ACHN (cell line): Measurements from ENCODE around the gene IQSEC3.

Source experiments
- DNase-seq: peaks from one replicate; pipeline ENCODE4 v3.0.0-alpha.2; 2015
- in situ Hi-C: cut with HindIII; loops from 2 replicates; pipeline ENCODE4 v1.10.0; 2017; ENCODE audit warnings: low sequenced_read_pairs, low pct_ligation_motif_present, low pct_unique_long_range_greater_than_20kb

The IQSEC3 gene

DNA sequence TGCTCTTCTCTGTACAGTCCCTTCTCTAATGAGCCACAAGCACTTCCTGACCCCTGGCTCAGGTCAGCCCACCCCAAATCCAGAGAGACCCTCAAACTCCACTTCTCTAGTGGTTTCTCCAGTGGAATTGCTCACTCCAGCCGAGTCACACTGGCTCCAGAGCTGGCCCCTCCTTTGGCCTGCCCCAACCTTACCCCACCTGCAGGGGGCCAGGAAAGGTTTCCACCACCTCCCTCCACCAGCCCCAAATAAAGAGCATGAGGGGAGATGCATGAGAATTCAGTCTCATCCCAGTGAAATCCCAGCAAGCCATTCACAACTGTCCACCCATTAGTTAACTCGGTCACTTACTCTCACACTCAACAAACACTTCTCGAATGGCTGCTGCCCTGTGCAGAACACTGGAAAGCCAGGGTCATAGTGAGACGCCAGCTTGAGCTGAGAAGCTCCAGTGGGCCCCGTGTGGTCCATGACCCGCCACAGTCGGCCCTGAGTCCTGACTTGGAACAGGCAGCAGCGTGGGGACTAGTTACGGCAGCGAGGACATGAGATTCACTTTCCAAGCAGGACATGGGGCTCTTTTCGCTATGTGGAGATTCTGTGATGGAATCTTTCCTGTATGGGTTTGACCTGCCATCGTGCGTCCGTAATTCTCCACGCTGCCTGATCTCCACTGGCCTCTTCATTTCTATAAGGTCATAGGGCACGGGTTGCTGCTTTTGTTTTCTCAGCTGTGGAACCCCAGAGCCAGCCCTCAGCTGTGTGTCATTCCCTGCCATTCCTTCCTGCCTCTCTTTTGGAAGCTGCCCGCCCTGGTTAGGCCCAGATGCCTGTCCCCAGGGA is 103.2 kb downstream of the IQSEC3 start:
- no peak for DNase-seq
- in situ Hi-C loops: no loop called here

DNA sequence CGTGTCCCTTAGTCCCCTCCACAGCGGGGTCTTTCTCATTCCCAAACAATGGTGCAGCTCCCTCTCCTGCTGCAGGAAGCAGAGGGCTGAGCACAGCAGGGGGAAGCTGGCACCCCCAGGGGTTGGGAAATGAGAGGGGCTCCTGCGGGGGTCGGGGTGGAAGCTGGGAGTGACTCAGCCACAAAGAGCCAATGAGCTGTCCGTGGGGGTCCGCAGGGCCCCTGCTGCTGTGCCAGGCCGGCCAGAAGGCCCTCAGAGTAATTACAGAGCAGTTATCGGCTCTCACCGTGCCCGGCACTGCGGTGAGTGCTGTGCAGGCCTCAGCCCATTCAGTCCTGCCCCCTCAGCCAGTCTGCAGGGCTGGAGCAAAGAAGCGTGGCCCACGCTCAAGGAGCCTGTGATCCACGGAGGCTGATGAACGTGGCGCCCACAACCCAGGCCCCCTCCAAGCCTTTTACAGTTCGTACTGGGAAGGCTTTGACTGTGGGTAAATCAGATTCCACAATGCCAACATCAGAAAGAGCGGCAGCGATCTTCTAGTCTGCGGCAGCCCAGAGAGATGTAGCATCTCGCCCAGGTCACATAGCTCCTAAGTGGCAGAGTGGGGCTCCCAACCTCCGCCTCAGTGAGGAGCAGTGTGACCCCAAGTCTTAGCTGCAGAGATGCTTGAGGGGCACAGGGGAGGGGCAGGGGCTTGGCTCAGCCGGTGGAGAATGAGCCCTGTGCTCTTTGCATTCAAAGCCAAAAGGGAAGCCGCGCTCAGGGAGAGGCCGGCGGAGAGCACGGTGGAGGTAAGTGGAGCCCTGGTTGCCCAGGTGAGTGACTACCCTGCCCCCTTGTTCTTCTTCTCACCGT is 104.0 kb downstream of the IQSEC3 start:
- DNase-seq: no peak
- in situ Hi-C loops: no loop called here

DNA sequence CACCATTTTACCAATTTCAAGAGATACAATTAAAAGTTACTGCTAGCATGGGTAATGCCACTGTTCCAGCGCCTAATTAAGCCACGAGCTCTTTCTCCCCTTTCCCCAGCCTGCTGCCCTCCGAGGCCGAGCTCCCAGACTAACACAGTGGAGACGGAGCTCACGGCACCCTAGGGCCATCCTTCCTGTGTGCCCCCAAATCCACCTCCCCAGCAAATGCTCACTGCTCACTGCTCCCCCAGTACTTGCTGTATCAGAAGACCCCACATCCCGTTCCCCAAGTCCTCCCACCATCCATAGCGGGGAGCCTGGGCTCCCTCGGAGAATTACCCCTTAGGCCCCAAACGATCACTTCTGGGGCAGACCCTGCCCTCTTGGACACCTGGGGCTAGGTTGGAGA is 104.7 kb downstream of the IQSEC3 start:
- in situ Hi-C loops: no loop called here
- DNase-seq: no peak

DNA sequence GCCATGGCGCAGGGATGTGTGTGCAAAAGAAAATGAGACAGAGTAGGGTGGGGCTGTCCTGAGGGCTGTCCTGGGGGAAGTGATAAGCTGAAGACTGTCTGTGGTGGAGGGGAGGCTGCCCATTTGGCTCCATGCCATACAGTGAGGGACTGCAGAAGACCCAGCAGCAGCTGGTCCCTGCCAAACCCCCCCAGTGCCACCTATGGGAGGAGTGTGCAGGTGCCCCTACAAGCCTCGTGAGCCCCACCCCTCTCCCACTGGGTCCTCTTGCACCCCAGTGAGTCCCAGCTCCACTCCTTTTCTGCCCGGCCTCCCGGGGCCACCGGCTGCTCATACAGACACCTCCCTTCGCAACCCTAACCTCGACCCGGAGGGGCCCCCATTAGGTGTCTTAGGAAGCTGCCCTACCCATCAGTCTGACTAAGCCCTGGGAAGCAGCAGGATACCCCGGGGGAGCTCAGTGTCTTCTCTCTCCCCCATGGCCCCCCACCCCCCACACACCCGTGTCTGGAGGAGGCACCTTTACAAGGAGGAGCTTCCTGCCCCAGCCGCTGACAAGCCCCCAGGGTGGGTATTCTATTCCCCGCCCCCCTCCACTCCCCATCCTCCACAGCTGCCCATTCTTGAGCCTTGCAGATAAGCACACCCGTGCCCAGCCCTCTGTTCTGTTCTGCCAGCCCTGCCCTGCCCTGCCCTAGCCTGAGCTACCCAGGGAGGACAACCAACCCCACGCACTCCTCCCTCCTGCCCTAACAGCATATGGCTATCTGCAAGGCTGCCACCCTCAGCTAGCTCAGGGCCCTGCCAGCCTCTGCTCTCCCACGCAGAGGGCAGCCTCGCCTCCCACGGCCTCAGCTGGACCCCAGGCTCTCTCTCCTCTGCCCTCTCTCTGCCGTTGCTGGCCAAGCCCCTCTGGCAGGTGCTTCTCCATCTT is 105.4 kb downstream of the IQSEC3 start:
- no peak for DNase-seq
- in situ Hi-C loops: no loop called here

DNA sequence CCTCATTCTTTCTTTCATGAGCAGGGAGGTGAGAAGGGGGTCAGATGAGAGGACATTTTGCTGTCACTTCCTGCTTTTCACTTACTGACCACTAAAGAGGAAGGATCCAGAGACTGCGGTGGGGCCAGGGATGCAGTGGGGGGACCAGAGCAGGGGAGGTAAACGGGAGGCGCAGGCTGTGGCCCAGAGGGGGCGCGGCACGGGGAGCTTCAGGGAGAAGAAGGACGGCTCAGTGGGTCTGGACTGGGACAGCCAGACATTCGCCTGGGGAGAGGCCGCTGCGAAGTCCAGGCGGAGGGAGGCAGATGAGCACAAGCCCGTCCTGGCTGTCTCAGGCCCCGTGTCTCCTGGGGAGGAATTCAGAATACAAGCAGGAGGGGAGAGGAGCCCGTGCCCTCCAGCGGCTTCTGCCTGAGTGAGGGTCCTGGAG is 106.2 kb downstream of the IQSEC3 start:
- no peak for DNase-seq

DNA sequence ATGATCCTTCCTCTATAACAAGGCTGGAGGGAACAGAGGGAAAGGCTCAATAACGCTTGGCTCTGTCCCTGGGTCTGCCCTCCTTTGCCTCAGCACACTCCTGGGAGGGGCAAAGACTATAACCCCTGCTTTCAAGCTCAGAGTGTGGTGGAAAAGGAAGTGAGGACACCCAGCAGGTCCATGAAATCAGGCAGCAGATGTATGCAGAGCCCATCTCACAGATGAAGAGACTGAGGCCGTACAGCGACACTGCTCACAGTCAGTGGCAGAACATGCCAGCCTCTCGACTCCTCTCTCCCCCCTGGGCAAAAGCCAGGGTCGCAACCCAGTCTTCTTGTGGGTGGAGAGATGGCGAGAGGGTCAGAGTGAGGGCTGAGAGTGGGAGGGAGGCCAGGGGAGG is 107.6 kb downstream of the IQSEC3 start:
- in situ Hi-C loops: no loop called here
- DNase-seq: no peak

More for the DNA sequence above, 106.2 kb downstream of the IQSEC3 start:
- in situ Hi-C loops: no loop called here

DNA sequence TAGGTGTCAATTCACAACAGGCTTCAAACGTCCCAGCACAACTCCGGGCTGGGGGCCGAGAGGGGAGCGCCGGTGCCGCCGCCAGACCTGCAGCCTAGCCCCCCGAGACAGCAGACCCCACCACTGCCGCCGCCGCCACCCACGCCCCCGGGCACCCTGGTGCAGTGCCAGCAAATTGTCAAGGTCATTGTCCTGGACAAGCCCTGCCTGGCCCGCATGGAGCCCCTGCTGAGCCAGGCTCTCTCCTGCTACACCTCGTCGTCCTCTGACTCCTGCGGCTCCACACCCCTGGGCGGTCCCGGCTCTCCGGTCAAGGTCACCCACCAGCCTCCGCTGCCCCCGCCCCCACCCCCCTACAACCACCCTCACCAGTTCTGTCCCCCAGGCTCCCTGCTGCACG is 108.0 kb downstream of the IQSEC3 start:
- in situ Hi-C loops: no loop called here
- no peak for DNase-seq

DNA sequence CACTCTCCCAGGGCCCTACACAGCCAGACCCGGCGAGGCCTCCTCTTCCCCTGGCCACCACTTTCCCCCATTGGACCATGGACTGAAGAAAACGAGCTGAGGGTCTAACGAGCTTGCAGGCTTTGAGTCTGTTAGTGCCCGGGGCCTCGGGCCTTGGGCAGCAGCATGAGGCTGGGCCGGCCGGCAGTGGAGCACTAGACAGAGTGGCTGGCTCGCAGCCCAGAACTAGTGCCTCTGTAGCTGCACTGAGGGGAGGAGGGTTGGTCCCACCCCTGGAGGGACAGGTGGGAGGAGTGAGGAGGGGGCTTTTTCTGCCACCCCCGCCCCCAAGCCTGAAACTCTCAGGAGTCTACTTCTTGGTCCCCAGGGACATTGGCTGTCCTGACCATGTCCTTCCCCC is 108.7 kb downstream of the IQSEC3 start:
- in situ Hi-C loops: no loop called here
- DNase-seq: no peak

DNA sequence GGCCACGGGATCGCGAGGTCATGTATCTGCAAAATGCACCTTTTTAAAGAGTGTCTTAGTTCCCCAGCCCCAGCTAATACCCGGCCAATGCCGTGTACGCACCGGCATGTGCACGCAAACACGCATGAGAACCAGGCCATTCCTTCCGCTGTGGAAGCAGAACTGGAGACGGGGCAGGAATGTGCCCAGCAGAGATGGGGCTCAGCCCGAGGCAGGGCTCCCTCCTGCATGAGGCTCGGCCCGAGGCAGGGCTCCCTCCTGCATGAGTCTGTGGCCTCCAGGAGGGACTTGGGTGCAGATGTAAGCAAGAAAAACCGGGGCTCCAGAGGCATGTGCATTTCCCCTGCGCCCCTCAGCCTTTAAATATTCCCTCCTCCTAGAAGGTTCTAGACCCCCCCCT is 109.2 kb downstream of the IQSEC3 start:
- in situ Hi-C loops: no loop called here
- no peak for DNase-seq

DNA sequence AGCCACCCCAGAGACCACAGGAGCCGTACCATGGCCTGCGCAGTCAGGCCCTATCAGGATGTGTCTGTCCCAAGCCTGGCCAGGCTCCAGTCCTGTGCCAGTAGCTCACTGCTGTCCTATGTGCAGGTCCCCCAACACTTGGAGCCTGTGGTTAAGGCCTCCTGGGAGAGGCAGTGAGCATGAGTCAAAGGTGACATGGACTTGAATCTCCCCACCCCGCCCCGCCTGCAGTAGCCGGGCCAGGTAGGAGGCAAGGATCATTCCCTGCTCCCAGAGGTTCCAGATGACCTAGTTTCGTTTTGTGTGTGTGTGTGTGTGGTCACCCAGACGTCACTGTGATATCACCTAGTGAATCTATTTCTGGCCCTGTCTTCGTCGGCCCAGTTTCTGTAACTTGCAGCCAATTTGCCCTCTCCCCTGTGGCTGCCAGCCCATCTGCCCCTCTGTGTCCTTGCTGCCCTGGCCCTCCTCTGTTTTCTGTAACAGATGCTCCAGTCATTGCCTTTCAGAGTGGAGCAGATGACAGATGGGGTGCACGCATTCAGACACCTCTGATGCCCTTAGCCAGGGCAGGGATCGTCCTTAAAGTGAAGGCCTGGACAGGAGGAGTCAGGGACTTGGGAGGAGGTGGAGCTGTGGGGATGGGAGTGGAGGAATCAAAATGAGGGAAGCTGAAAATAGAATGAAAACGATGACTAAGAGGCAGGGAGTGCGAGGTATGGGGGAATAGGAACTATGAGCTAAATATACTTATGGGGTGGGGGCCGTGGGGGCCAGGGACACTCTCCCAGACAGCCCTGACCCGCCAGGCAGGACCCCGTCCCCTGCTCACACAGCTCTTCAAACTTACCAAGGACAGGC is 110.0 kb downstream of the IQSEC3 start:
- in situ Hi-C loops: no loop called here

DNA sequence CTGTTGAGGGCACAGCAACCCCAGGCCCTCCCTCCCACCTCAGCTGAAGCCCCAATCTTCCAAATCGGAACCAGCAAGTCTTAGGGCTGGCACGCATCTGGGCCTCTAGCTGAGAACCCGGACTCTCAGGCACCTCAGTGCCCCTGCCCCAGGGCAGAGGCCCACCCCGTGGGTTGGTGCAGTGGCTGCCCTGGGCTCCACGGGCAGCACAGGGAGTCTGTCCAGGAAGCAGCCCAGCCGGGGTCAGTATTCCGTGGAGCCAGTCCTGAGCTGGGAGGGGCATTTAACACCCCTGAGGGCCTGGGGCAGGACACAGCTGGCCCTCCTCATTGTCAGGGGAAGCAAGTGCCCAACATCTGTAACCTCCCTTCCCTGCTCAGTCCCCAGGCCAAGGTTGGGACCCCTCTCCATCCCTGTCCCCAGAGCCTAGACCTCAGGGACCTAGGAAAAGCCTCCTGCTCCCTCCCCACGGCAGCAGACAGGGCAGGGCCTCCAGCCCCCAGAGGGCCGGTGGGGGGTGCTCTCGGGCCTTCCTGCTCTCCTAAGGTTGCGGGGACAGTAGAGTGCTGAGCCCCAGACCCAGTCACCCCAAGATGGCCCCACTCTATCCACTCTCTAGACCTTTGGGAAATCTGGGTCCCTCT is 110.9 kb downstream of the IQSEC3 start:
- in situ Hi-C loops: no loop called here
- no peak for DNase-seq

More for the DNA sequence above, 110.0 kb downstream of the IQSEC3 start:
- DNase-seq: peak; percentile 36

DNA sequence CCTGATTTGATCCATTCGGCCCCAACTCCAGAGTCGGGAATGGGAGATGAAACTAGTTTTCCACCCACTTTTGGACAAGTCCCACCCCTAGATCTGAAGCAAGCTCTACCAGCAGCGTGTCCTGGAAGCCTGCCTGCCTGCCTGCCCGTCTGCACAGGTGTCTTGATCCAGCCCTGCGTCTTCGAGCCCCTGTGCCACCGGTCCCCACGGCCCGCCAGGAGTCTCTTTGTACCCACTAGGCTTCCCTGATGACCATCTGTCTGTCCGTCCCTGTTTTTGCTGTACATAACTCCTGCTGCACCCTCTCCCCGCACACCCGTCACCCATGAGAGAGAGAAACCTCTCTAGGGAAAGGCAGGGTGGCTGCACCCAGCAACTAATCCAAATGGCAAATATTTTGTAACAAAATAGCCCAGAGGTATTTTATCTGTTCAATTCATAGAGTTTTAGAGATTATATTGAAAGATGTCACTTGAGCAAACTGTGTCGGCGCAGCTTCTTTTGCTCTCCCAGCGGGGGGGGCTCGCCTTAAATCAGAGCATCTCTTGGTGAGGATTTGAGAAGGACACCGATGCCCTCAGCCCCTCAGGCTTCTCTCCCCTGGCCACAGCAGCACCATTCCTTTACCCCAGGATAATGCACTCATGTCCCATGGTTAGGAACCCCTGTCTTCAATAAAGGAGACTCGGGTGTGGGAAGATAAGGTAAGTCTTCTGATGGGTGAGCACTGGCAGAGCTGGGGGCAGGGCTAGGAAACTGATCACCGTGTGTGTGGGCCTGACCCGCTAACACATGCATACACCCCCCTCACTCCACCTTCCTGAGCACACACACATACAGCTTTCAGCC is 111.6 kb downstream of the IQSEC3 start:
- in situ Hi-C loops: no loop called here
- no peak for DNase-seq

DNA sequence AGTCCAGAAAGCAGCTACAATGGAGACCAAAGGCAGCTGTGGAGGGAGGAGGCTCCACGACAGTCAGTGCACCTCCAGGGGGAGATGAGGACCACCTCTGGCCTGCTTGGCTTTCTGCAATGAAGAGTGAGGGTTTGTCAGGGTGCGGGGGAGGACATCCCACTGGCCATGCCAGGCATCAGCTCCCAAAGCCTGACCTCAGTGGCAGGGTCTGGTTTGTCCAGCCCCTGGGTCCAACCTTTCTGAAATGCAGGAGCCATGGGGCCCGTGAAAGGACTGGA is 112.2 kb downstream of the IQSEC3 start:
- in situ Hi-C loops: no loop called here
- no peak for DNase-seq

DNA sequence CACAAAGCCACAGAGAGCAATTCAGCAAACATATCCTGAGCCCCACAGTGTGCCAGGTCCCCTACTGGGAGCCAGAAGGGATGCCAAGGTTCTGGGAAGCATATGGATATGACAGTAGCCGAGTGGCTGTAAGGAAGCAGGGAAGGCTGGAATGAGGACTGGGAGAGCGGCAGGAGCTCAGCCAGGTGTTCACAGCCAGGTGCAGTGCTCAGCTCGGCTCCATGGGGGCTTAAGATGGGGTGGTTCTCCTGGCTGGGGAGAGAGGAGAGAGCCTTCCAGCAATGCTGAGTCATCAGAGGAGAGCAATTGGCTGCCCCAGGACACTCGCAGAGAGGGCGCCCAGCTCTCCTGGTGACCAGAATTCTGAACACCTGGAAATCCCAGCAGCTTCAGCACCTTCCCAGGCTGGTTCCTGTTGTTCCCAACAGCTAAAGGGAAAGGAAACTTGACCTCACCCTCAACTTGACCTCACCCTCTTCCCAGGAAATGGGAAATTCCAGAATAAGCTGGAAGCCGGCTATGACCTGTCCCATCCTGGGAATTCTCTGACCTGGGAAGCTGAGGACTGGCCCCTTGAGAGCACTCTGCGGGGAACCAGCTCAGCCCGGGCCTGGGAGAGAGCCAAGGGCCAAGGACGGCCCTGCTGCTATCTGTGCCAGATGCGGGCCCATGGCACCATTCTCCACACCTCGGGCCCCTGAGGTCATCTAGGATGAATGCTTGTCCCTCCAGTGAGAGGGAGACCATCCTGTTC is 112.7 kb downstream of the IQSEC3 start:
- no peak for DNase-seq
- in situ Hi-C loops: no loop called here

DNA sequence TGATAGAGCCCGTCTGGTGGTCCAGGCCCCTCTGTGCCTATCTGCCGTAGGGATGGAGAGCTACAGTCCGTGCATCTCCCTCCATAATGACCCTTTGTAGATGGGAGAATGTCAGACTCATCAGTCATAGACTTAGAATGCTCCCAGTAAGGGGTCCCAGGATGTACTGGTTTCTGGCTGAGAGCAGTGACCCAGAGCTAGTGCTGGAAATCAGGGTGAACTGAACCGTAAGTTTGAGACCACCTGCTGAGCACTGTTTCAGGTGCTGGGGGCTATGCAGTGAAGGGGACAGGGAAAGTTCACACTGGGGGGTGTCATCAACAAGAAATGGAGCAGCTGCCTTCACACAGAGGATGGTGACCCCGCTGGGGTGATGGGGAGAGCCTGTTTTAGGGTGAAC is 113.3 kb downstream of the IQSEC3 start:
- in situ Hi-C loops: no loop called here
- DNase-seq: no peak

DNA sequence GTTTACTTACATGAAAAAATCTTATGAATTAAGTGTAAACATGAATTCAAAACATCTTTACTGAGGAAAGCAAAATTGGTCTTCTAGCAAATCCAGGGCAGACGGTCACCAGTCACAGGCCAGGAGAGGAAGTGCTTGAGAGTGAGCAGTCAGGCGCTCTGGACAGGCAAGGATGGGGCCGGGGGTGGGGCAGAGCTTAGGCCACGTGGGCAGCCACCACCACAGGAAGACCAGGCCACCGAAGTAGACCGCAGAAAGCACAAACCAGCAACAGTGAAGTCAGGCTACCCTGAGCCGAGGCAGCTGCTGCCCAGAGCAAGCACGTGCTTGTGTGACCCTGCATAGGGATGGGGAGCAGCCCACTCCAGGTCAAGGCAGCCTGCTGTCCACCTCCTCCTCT is 113.9 kb downstream of the IQSEC3 start:
- in situ Hi-C loops: no loop called here
- no peak for DNase-seq
